ENCODE results near the gene OPN4.

- TF ChIP-seq CTCF (IDR thresholded peaks at IDR 0.05) (no peak), POLR2AphosphoS5 (IDR thresholded peaks at IDR 0.05) (no peak)
Observed at GRCh38 chr10:86703176-86703575, 48.8 kb downstream of the OPN4 start.
